Measurements from ENCODE around the gene SLC35B2.

The SLC35B2 gene

GRCh38 chr6:44230034-44230675 is 27.2 kb downstream of the SLC35B2 start:
- no peak for TF ChIP-seq CTCF (IDR thresholded peaks at IDR 0.05; ENCODE audit: low read depth, low read length)
- DNase-seq (ENCODE audit: extremely low read depth, low read depth) = no peak

DNA sequence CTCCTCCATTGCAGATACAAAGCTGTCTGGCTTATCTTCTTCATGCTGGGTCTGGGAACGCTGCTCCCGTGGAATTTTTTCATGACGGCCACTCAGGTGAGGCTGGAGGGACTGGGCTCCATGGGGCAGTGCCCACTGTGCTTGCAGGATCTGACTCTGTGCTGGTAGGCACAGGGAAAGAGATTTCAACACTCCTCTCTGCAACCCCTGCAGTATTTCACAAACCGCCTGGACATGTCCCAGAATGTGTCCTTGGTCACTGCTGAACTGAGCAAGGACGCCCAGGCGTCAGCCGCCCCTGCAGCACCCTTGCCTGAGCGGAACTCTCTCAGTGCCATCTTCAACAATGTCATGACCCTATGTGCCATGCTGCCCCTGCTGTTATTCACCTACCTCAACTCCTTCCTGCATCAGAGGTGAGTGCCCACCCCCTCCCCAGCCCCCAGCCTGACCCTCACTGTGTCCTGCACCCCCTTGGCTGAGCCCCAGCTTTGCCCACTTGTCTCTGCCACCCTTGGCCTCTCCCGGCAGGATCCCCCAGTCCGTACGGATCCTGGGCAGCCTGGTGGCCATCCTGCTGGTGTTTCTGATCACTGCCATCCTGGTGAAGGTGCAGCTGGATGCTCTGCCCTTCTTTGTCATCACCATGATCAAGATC is 27.8 kb downstream of the SLC35B2 start:
- no peak for DNase-seq (ENCODE audit: extremely low read depth, low read depth)

GRCh38 chr6:44228836-44229235 is 28.5 kb downstream of the SLC35B2 start:
- TF ChIP-seq CTCF (IDR thresholded peaks at IDR 0.05; ENCODE audit: low read depth, low read length) = no peak
- no peak for DNase-seq (ENCODE audit: extremely low read depth, low read depth)

More for the DNA sequence above, 27.8 kb downstream of the SLC35B2 start:
- no peak for TF ChIP-seq CTCF (IDR thresholded peaks at IDR 0.05; ENCODE audit: low read depth, low read length)

- TF ChIP-seq CTCF (IDR thresholded peaks at IDR 0.05; ENCODE audit: low read depth, low read length) = no peak
- no peak for DNase-seq (ENCODE audit: extremely low read depth, low read depth)
These were observed 28.9 kb downstream of the SLC35B2 start for GRCh38 chr6:44228433-44228832.

DNA sequence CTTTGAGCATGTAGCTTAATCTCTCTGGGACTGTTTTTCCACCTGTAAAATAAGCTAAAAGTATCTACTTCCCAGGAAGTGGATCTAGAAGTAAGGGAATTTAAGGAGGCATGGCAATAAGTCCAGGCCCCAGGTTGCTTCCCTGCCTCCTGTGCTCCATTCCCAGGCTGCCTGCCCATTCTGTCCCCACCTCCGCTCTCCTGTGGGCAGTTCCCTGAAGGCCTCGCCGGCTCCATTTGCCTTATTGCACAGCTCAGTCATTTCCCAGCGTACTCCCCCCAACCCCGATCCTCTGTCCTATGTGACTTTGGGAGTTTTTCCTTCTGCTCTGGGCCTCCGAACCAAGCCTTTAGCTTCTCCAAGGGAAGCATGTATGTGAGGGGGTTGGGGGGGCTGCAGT is 29.3 kb downstream of the SLC35B2 start:
- TF ChIP-seq CTCF (IDR thresholded peaks at IDR 0.05; ENCODE audit: low read depth, low read length) = no peak
- DNase-seq (ENCODE audit: extremely low read depth, low read depth) = no peak

DNA sequence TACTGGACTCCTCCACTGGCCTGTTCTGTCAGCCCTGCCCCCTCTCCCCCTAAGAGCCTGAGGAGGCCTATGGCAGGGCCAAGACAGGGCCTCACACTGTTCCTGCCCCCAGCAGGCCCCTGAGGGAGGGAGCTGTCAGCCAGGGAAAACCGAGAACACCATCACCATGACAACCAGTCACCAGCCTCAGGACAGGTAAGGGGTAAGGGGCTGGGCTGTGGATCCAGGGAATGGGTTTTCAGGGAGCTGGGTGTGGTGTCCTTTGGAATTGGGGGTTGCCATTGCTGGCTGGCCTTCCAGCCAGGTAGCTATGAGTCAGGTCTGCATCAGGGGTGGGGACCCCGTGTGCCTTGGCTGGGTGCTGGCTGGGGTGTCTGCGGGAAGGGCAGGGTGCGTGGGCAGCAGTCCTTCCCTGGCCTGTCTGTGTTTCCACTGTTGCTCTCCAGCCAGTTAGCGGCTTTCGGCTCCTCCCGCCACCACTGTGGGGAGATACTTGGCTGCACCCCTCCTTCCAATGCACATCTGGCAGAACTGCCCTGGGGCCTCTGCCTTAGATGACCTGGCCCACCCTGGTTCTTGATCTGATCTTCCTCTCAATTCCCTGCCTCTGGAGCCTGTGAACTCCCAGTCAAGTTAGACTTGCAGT is 30.1 kb downstream of the SLC35B2 start:
- no peak for TF ChIP-seq CTCF (IDR thresholded peaks at IDR 0.05; ENCODE audit: low read depth, low read length)
- DNase-seq (ENCODE audit: extremely low read depth, low read depth) = no peak
